K562 (cell line): ENCODE results near the gene ART4. TPM values are rescaled to one million over a fixed set of nuclear protein-coding genes. Genes with fewer than 3 reads are reported as not detected.

Source experiments
- BMI1 ChIP-seq: fragments of 150-350 bp; IDR thresholded peaks from 2 replicates; pipeline ENCODE4 v1.6.1; 2014; ENCODE audit warnings: low read length
- FOS ChIP-seq: IDR thresholded peaks from 3 replicates; pipeline ENCODE4 v1.6.1; 2011; ENCODE audit not compliant: insufficient read length; ENCODE audit errors: extremely low read depth
- HNRNPK ChIP-seq: fragments of 200-400 bp; formaldehyde crosslinking; IDR thresholded peaks from one replicate; pipeline ENCODE4 v1.6.1; 2018; ENCODE audit warnings: mild to moderate bottlenecking, low read depth, low read length; ENCODE audit not compliant: poor library complexity, severe bottlenecking
- MBD1 ChIP-seq: fragments of 250-450 bp; sonication (Bioruptor Pico); IDR thresholded peaks from 2 replicates; pipeline ENCODE4 v1.8.0; 2022; ENCODE audit warnings: inconsistent platforms
- MTA2 ChIP-seq: fragments of 450-650 bp; IDR thresholded peaks from 2 replicates; pipeline ENCODE4 v1.6.1; 2016; ENCODE audit warnings: low read depth
- NR1H2 ChIP-seq: sonication (generic); formaldehyde crosslinking; IDR thresholded peaks from 2 replicates; pipeline ENCODE4 v1.4.0; 2020; ENCODE audit warnings: mild to moderate bottlenecking, missing genetic modification reagents
- POLR2H ChIP-seq: IDR thresholded peaks from 2 replicates; pipeline ENCODE4 v1.6.1; 2016; ENCODE audit warnings: missing genetic modification characterization, low read depth, mild to moderate bottlenecking, control low read depth, missing compliant biosample characterization, moderate library complexity
- SMAD1 ChIP-seq: fragments of 150-350 bp; IDR thresholded peaks from 2 replicates; pipeline ENCODE4 v1.6.1; 2014; ENCODE audit warnings: low read length, low read depth; ENCODE audit not compliant: partially characterized antibody
- TFE3 ChIP-seq: fragments of 450-650 bp; formaldehyde crosslinking; IDR thresholded peaks from 2 replicates; pipeline ENCODE4 v1.4.0; 2020; ENCODE audit warnings: mild to moderate bottlenecking, mixed read lengths
- ZBTB12 ChIP-seq: fragments of 250-450 bp; sonication (Bioruptor Pico); IDR thresholded peaks from 2 replicates; pipeline ENCODE4 v1.4.0; 2020
- ZBTB40 ChIP-seq, 2 experiments: fragments of 450-650 bp in 1 of 2; sonication (generic) in 1 of 2; formaldehyde crosslinking in 1 of 2; IDR thresholded peaks; 2 replicates each; pipeline versions ENCODE4 v1.7.1 to v1.9.0; 2016 to 2022; ENCODE audit warnings: inconsistent platforms in 1 of 2, mild to moderate bottlenecking in 1 of 2, missing genetic modification reagents in 1 of 2
- ZFX ChIP-seq: sonication (generic); formaldehyde crosslinking; IDR thresholded peaks from 2 replicates; pipeline ENCODE4 v1.8.0; 2022; ENCODE audit warnings: mild to moderate bottlenecking, missing genetic modification reagents, moderate library complexity
- ZNF12 ChIP-seq: sonication (generic); formaldehyde crosslinking; IDR thresholded peaks from 2 replicates; pipeline ENCODE4 v1.4.0; 2020; ENCODE audit warnings: mild to moderate bottlenecking, missing genetic modification reagents
- ZNF282 ChIP-seq: sonication (generic); formaldehyde crosslinking; IDR thresholded peaks from 2 replicates; pipeline ENCODE4 v1.8.1; 2023; ENCODE audit warnings: missing genetic modification reagents
- ZNF311 ChIP-seq: fragments of 250-450 bp; sonication (Bioruptor Pico); IDR thresholded peaks from 2 replicates; pipeline ENCODE4 v1.4.0; 2020; ENCODE audit warnings: mild to moderate bottlenecking, moderate library complexity
- polyA plus RNA-seq, 8 experiments: library from polyadenylated mRNA; depleted of rRNA in 4 of 8; stranded (reverse) in 5 of 8; unstranded in 3 of 8; fragments of >200 nt; fragmentation: Nextera tagmentation in 2 of 8; fragmentation: Illumina TruSeq in 1 of 8; extraction: Ambion mirVana in 2 of 8; extraction: Trizol in 1 of 8; gene quantifications; 2 replicates each; pipeline versions ENCODE4 v1.2.1 to v1.2.3, GENCODE V29; 2011 to 2014; ENCODE audit warnings: inconsistent platforms in 1 of 8, missing spikeins in 1 of 8
- total RNA-seq, 7 experiments: library from RNA; depleted of rRNA in 6 of 7; stranded (reverse); fragments of >200 nt in 6 of 7; fragmentation: Illumina TruSeq in 2 of 7; extraction: Trizol in 2 of 7; gene quantifications; 2 replicates each; pipeline versions ENCODE4 v1.2.1 to v1.2.3, GENCODE V29; 2011 to 2021; ENCODE audit warnings: low replicate concordance in 1 of 7

ART4 gene
- total and polyA plus RNA-seq, 9 of the 15 experiments (the other 6 are each of a cell fraction or from before 2014, with no cell fraction given), result 0.07 TPM; not detected in 8

- TF ChIP-seq ZBTB40 (IDR thresholded peaks at IDR 0.05) (no peak), ZBTB40 (CRISPR knock-in tag; IDR thresholded peaks at IDR 0.05) (no peak), MBD1 (no peak), SMAD1 (no peak), ZNF12 (CRISPR knock-in tag) (no peak), ZNF311 (no peak), ZNF282 (CRISPR knock-in tag) (no peak), FOS (no peak), HNRNPK (no peak), ZFX (CRISPR knock-in tag) (no peak), MTA2 (peak; percentile 64), POLR2H (no peak), TFE3 (CRISPR knock-in tag) (no peak), NR1H2 (no peak), BMI1 (no peak), ZBTB12 (CRISPR knock-in tag) (no peak)
Observed at GRCh38 chr12:14843425-14843887, at the start of gene ART4 (continued).
